Breast epithelium (tissue), 3 donors: ENCODE results near the gene MT1F.

Experiments used
- POLR2A ChIP-seq: fragments of 450-650 bp; IDR thresholded peaks from one replicate; pipeline ENCODE4 v1.6.1; 2016; ENCODE audit warnings: antibody characterized with exemption, mild to moderate bottlenecking, moderate library complexity
- TF ChIP-seq, protein P1 (sequence below), 3 donors: fragments of 450-650 bp; IDR thresholded peaks; one replicate each; pipeline ENCODE4 v1.5.1; 2016 to 2017; ENCODE audit warnings: antibody characterized with exemption in 3 of 3, mild to moderate bottlenecking in 3 of 3, moderate library complexity in 3 of 3

DNA sequence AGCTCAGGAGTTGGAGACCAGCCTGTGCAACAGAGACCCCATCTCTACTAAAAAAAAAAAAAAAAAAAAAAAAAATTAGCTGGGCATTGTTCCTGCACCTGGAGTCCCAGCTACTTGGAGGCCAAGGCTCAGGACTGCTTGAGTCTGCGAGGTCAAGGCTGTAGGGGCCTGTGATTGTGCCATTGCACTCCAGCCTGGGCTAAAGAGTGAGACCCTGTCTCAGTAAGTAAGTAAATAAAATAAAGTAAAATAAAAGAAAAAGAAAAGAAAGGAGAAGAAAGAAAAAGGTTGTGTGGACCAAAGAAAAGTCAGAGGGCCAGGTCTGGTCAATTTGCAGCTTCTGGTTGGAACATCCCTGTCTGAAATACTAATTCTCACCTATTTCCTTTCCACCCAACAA lies 42.9 kb downstream of the MT1F start:
- TF ChIP-seq, protein P1, sequence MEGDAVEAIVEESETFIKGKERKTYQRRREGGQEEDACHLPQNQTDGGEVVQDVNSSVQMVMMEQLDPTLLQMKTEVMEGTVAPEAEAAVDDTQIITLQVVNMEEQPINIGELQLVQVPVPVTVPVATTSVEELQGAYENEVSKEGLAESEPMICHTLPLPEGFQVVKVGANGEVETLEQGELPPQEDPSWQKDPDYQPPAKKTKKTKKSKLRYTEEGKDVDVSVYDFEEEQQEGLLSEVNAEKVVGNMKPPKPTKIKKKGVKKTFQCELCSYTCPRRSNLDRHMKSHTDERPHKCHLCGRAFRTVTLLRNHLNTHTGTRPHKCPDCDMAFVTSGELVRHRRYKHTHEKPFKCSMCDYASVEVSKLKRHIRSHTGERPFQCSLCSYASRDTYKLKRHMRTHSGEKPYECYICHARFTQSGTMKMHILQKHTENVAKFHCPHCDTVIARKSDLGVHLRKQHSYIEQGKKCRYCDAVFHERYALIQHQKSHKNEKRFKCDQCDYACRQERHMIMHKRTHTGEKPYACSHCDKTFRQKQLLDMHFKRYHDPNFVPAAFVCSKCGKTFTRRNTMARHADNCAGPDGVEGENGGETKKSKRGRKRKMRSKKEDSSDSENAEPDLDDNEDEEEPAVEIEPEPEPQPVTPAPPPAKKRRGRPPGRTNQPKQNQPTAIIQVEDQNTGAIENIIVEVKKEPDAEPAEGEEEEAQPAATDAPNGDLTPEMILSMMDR (IDR thresholded peaks at IDR 0.05) = no peak
- no peak for TF ChIP-seq POLR2A
